Lung (tissue), 12 donors: Measurements from ENCODE around the gene LIPC. TPM values are rescaled to one million over a fixed set of nuclear protein-coding genes. Genes with fewer than 3 reads are reported as not detected.

Experiments
- ATAC-seq: fragments of 200-7000 bp; cut with Tn5 transposase; one replicate; pipeline ENCODE4 v1.9.1; 2020; ENCODE audit warnings: moderate number of reproducible peaks; ENCODE audit not compliant: insufficient read depth, low FRiP score
- DNase-seq, 3 donors: peaks; one replicate each; pipeline ENCODE4 v3.0.0-alpha.2; 2013 to 2017
- H3K27ac ChIP-seq, 2 donors: one replicate each; pipeline ENCODE4 v1.5.1; 2013; ENCODE audit warnings: mild to moderate bottlenecking in 2 of 2, moderate library complexity in 2 of 2, control low read depth in 1 of 2, inconsistent platforms in 1 of 2, low read depth in 1 of 2, low read length in 1 of 2
- H3K27me3 ChIP-seq, 3 donors: one replicate each; pipeline ENCODE4 v1.5.1; 2013; ENCODE audit warnings: low read length in 2 of 3; ENCODE audit not compliant: control insufficient read depth in 3 of 3, insufficient read depth in 3 of 3
- H3K36me3 ChIP-seq, 4 donors: one replicate each; pipeline ENCODE4 v1.5.1; 2013; ENCODE audit warnings: low read length in 4 of 4, mild to moderate bottlenecking in 1 of 4, moderate library complexity in 1 of 4; ENCODE audit not compliant: control insufficient read depth in 4 of 4, insufficient read depth in 4 of 4
- H3K4me1 ChIP-seq, 5 donors: one replicate each; pipeline ENCODE4 v1.5.1; 2013; ENCODE audit warnings: low read length in 5 of 5, mild to moderate bottlenecking in 2 of 5, moderate library complexity in 1 of 5; ENCODE audit not compliant: control insufficient read depth in 5 of 5, insufficient read depth in 5 of 5
- H3K4me3 ChIP-seq: one replicate; pipeline ENCODE4 v1.5.1; 2013; ENCODE audit warnings: mild to moderate bottlenecking, control low read depth, moderate library complexity
- H3K9ac ChIP-seq, 2 donors: one replicate each; pipeline ENCODE4 v1.5.1; 2013; ENCODE audit warnings: low read length in 2 of 2, control low read depth in 1 of 2; ENCODE audit not compliant: insufficient read depth in 1 of 2
- H3K9me3 ChIP-seq, 4 donors: one replicate each; pipeline ENCODE4 v1.5.1; 2013; ENCODE audit warnings: low read length in 3 of 4, mild to moderate bottlenecking in 1 of 4, moderate library complexity in 1 of 4; ENCODE audit not compliant: control insufficient read depth in 4 of 4, insufficient read depth in 3 of 4
- CTCF ChIP-seq: IDR thresholded peaks from 2 replicates; pipeline ENCODE4 v1.5.1; 2012; ENCODE audit warnings: mild to moderate bottlenecking; ENCODE audit errors: control extremely low read depth, extremely low read depth
- WGBS, 2 donors: extraction: QIAGEN DNeasy Blood & Tissue Kit; methylation state at CpG; one replicate each; pipeline ENCODE4 v1.1.7; 2013; 5-methylcytosine and 5-hydroxymethylcytosine counted together
- polyA plus RNA-seq, 2 donors: library from polyadenylated mRNA; stranded (reverse); fragments of 200-250 nt; gene quantifications; one replicate each; pipeline ENCODE4 v1.2.1, GENCODE V29; 2013
- total RNA-seq, 2 donors: library from RNA; depleted of rRNA in 1 of 2; stranded (reverse); fragments of >200 nt in 1 of 2; gene quantifications; one replicate each; pipeline ENCODE4 v1.2.1, GENCODE V29; 2014 to 2021
- donor health status: control.
- donor health status: control.
- donor health status: Bipolar disorder and iron deficiency.
- donor health status: healthy.
- donor health status: DM: yes; HTN: yes; CAD: no.

Gene LIPC
- total and polyA plus RNA-seq, 4 donors: 0.20 to 0.57 (median 0.40) TPM

- ATAC-seq (no peak), DNase-seq (no peak)
- H3K9me3 ChIP-seq: peaks cover 0 to 2% (median 0%) of the 10 kb centered on the region in 4 donors
- no peaks in the 10 kb centered on the region for H3K27me3 ChIP-seq
- 82 to 92% methylated on average over 9 of the region's 9 CpGs for WGBS, 2 donors
- H3K4me3 ChIP-seq: no peak overlapping the region
- H3K27ac ChIP-seq: peak overlapping the region in 1 of 2 donors; percentile 47
- H3K9ac ChIP-seq: no peak overlapping the region
- TF ChIP-seq CTCF: no peak
- H3K36me3 ChIP-seq: no peaks in the 10 kb centered on the region
- H3K4me1 ChIP-seq: peaks cover 0 to 11% (median 2%) of the 10 kb centered on the region in 5 donors
These were observed 114.3 kb downstream of the LIPC start for GRCh38 chr15:58546066-58546591.

GRCh38 chr15:58546635-58547627 lies 115.1 kb downstream of the LIPC start:
- peak; percentile 72 to 87 (median 80) for DNase-seq

GRCh38 chr15:58547628-58548307 lies 116.0 kb downstream of the LIPC start:
- 95 to 99% methylated on average over 9 of the region's 9 CpGs for WGBS, 2 donors
- no peak for DNase-seq
- Histone ChIP-seq H3K27me3 (no peaks in the 10 kb centered on the region), H3K4me1 (peaks cover 0 to 20% (median 11%) of the 10 kb centered on the region in 5 donors), H3K27ac (peak overlapping the region in 1 of 2 donors; percentile 55), H3K4me3 (no peak overlapping the region), H3K9ac (no peak overlapping the region), H3K36me3 (no peaks in the 10 kb centered on the region), H3K9me3 (peaks cover 0 to 2% (median 0%) of the 10 kb centered on the region in 4 donors)
- no peak for ATAC-seq
- no peak for TF ChIP-seq CTCF

More at GRCh38 chr15:58546635-58547627, 115.1 kb downstream of the LIPC start:
- no peak overlapping the region for H3K4me3 ChIP-seq
- H3K27me3 ChIP-seq: no peaks in the 10 kb centered on the region
- peaks cover 0 to 2% (median 0%) of the 10 kb centered on the region in 4 donors for H3K9me3 ChIP-seq
- no peak overlapping the region for H3K9ac ChIP-seq
- peaks cover 0 to 16% (median 6%) of the 10 kb centered on the region in 5 donors for H3K4me1 ChIP-seq
- H3K36me3 ChIP-seq: no peaks in the 10 kb centered on the region
- TF ChIP-seq CTCF: no peak
- WGBS, 2 donors: 80 to 90% methylated on average over 13 of the region's 13 CpGs
- peak overlapping the region in 1 of 2 donors; percentile 83 for H3K27ac ChIP-seq
- ATAC-seq: peak; percentile 36
